Cardiac muscle cell (in vitro differentiated cells and primary cell): ENCODE measurements around the gene HOMEZ. TPM values are rescaled to one million over a fixed set of nuclear protein-coding genes. Genes with fewer than 3 reads are reported as not detected.
"Not testable (repeated sequence)": the region's sequence is repeated elsewhere in the genome, so short reads cannot be mapped to it uniquely, and the experiment has no call there.

Experiments used
- DNase-seq, 2 donors: peaks; one replicate each; pipeline versions ENCODE4 v3.0.0 to v3.0.0-alpha.2; 2010 to 2017; ENCODE audit warnings: low read depth in 1 of 2, low spot score in 1 of 2
- H3K27ac ChIP-seq: fragments of 200-600 bp; sonication (generic); 2 replicates; pipeline ENCODE4 v1.5.1; 2016
- H3K27me3 ChIP-seq: fragments of 200-600 bp; sonication (generic); 2 replicates; pipeline ENCODE4 v1.6.0; 2016; ENCODE audit warnings: control low read depth
- H3K36me3 ChIP-seq: fragments of 200-600 bp; sonication (generic); 2 replicates; pipeline ENCODE4 v1.5.1; 2016; ENCODE audit warnings: control low read depth
- H3K4me1 ChIP-seq: fragments of 200-600 bp; sonication (generic); 2 replicates; pipeline ENCODE4 v1.8.1; 2017; ENCODE audit warnings: low read depth, mild to moderate bottlenecking, mixed run types
- H3K4me3 ChIP-seq: fragments of 200-600 bp; sonication (generic); 2 replicates; pipeline ENCODE4 v1.5.1; 2016; ENCODE audit warnings: mild to moderate bottlenecking
- H3K9me3 ChIP-seq: fragments of 200-600 bp; sonication (generic); 2 replicates; pipeline ENCODE4 v1.5.1; 2017; ENCODE audit warnings: low read depth, mild to moderate bottlenecking, control low read depth
- polyA plus RNA-seq: library from polyadenylated mRNA; unstranded; fragments of >200 nt; fragmentation: Nextera tagmentation; extraction: Ambion mirVana; gene quantifications from 2 replicates; pipeline ENCODE4 v1.2.1, GENCODE V29; 2016
- total RNA-seq: library from RNA; depleted of rRNA; stranded (reverse); fragments of >200 nt; gene quantifications from 2 replicates; pipeline ENCODE4 v1.2.3, GENCODE V29; 2016
- TF ChIP-seq, protein P1 (sequence below): IDR thresholded peaks from 2 replicates; pipeline ENCODE4 v1.5.1; 2012; ENCODE audit warnings: low read depth, mild to moderate bottlenecking, low read length

The HOMEZ gene
- total and polyA plus RNA-seq, 2 experiments from 2014 or later = 13.6 to 20.8 TPM

- Histone ChIP-seq H3K36me3 (no peaks in the 10 kb centered on the region), H3K9me3 (no peaks in the 10 kb centered on the region), H3K27me3 (peaks cover 6% of the 10 kb centered on the region), H3K4me3 (no peak overlapping the region), H3K4me1 (no peaks in the 10 kb centered on the region), H3K27ac (no peak overlapping the region)
- TF ChIP-seq, protein P1, sequence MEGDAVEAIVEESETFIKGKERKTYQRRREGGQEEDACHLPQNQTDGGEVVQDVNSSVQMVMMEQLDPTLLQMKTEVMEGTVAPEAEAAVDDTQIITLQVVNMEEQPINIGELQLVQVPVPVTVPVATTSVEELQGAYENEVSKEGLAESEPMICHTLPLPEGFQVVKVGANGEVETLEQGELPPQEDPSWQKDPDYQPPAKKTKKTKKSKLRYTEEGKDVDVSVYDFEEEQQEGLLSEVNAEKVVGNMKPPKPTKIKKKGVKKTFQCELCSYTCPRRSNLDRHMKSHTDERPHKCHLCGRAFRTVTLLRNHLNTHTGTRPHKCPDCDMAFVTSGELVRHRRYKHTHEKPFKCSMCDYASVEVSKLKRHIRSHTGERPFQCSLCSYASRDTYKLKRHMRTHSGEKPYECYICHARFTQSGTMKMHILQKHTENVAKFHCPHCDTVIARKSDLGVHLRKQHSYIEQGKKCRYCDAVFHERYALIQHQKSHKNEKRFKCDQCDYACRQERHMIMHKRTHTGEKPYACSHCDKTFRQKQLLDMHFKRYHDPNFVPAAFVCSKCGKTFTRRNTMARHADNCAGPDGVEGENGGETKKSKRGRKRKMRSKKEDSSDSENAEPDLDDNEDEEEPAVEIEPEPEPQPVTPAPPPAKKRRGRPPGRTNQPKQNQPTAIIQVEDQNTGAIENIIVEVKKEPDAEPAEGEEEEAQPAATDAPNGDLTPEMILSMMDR = no peak
- no peak for DNase-seq
Measured at GRCh38 chr14:23248601-23249000, 37.3 kb downstream of the HOMEZ start.

DNA sequence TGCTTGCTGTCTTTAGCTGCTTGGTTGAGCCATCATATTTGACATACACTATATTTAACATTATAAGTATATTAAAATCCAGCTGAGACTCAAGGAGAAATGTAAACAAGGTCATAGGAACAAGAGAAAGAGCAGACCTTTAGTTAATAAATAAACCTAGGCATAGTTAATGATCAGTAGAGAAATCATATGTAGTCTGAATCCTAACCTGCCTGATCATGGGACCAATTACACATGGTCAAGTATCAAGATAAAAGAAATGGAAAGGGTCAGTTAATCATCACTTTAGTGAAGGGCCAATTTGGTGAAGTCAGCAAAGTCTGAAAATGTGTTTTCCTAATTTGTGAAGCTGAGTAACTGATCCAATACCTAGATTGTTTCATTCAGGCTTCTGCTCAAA is 40.6 kb downstream of the HOMEZ start:
- H3K27me3 ChIP-seq = no peaks in the 10 kb centered on the region
- no peak overlapping the region for H3K27ac ChIP-seq
- H3K36me3 ChIP-seq = no peaks in the 10 kb centered on the region
- no peaks in the 10 kb centered on the region for H3K9me3 ChIP-seq
- no peaks in the 10 kb centered on the region for H3K4me1 ChIP-seq
- TF ChIP-seq, protein P1 = no peak
- no peak for DNase-seq
- H3K4me3 ChIP-seq = no peak overlapping the region

DNA sequence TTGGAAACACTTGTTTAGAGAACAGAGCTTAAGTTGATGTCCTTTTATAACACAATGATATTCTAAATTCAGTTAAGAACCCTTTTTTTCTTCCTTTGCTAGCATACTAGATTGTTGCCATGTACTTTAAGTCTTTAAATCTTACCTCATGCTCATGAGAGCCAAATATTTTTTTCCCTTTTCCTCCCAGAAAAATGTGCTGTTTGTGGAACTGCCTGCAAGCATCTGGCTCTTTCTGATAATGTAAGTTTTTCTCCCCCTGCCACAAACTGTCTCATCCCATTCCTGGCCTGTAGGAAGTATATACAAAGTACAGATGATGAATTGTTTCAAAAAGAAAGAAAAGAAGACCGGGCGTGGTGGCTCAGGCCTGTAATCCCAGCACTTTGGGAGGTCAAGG is 42.9 kb downstream of the HOMEZ start:
- Histone ChIP-seq H3K36me3 (no peaks in the 10 kb centered on the region), H3K27ac (no peak overlapping the region), H3K4me3 (no peak overlapping the region), H3K9me3 (no peaks in the 10 kb centered on the region), H3K27me3 (no peaks in the 10 kb centered on the region), H3K4me1 (no peaks in the 10 kb centered on the region)
- DNase-seq = no peak
- TF ChIP-seq, protein P1 = no peak

DNA sequence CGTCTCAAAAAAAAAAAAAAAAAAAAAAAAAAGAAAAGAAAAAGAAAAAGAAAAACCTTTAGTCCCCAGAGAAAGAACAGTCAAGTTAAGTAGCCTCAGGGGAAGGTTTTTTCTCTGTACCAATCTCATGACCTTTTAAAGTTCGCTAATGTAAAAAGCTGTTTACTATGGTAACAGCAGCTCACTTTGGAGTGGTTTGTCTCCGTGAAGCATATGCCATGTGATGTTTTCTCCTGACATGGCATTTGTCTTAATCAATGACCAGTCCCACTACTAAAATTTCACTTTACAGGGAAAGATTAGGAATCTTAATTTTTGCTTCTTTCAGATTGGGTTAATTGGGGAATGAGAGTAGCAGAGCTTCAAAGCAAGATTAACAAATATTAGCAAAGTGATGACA is 43.9 kb downstream of the HOMEZ start:
- Histone ChIP-seq H3K36me3 (no peaks in the 10 kb centered on the region), H3K27me3 (no peaks in the 10 kb centered on the region)

DNA sequence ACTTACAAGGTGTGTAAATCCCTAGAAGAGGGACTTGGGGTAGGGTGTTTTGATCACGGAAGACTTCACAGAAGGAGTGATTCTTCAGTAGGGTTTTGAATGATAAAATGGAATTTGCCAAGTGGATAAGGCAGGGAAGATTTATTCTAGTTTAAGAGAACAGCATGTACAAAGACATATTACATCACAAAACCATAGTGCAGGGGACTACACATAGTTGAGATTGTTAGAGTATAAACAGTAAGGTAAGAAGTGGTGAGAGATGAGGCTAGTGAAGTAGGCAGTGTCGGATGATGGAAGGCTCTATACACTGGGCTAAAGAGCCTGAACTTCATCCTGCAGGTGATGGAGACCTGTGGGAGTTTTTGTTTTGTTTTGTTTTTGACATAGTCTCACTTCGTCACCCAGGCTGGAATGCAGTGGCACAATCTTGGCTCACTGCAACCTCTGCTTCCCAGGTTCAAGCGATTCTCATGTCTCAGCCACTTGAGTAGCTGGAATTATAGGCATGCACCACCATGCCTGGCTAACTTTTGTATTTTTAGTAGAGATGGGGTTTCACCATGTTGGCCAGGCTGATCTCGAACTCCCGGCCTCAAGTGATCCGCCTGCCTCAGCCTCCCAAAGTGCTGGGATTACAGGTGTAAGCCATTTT is 44.7 kb downstream of the HOMEZ start:
- H3K9me3 ChIP-seq, H3K4me1 ChIP-seq, H3K27ac ChIP-seq, H3K4me3 ChIP-seq, DNase-seq, H3K27me3 ChIP-seq, H3K36me3 ChIP-seq: not testable (repeated sequence)

More for the DNA sequence above, 43.9 kb downstream of the HOMEZ start:
- Histone ChIP-seq H3K27ac (no peak overlapping the region), H3K9me3 (no peaks in the 10 kb centered on the region), H3K4me1 (no peaks in the 10 kb centered on the region), H3K4me3 (no peak overlapping the region)
- TF ChIP-seq, protein P1 = no peak
- DNase-seq = no peak

DNA sequence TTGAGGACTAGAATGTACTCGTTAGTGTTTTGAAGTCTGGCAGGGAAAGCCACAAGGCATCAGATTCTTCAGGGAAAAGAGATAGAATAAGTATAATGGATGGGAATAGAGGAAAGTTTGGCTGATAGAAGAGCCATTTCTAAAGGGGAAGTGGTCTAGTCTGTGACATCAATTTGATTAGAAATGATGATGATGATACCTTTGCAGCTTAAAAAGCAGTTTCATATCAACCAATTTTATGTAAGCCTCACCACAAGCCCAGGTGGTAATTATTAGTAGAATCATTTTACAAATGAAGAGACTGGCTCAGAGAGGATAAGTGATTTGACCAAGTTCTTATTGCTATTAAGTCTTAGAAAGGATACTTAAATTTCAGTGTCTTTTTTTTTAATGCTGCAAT is 45.3 kb downstream of the HOMEZ start:
- H3K27me3 ChIP-seq = no peaks in the 10 kb centered on the region
- H3K9me3 ChIP-seq = no peaks in the 10 kb centered on the region
- DNase-seq = no peak
- H3K4me3 ChIP-seq = no peak overlapping the region
- H3K4me1 ChIP-seq = no peaks in the 10 kb centered on the region
- H3K36me3 ChIP-seq = no peaks in the 10 kb centered on the region
- no peak overlapping the region for H3K27ac ChIP-seq
- TF ChIP-seq, protein P1 = no peak
